ENCODE data around the gene TSPEAR.
"Not testable (repeated sequence)": the region's sequence is repeated elsewhere in the genome, so short reads cannot be mapped to it uniquely, and the experiment has no call there.

The TSPEAR gene

DNA sequence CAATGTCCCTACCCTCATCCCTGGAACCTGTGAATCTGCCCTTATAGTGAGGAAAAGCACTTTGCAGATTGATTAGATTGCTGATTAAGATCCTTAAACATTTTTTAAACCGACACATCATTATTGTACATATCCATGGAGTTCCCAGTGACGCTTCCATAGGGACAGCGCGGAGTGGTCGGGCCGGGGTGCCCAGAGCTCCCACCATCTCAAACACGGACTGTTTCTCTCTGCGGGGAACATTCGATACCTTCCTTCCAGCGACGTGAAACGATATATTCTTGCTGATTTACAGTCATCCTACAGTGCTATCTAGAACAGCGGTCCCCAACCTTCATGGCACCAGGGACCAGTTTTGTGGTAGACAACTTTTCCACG lies 10.4 kb downstream of the TSPEAR start:
- no peak for DNase-seq

DNA sequence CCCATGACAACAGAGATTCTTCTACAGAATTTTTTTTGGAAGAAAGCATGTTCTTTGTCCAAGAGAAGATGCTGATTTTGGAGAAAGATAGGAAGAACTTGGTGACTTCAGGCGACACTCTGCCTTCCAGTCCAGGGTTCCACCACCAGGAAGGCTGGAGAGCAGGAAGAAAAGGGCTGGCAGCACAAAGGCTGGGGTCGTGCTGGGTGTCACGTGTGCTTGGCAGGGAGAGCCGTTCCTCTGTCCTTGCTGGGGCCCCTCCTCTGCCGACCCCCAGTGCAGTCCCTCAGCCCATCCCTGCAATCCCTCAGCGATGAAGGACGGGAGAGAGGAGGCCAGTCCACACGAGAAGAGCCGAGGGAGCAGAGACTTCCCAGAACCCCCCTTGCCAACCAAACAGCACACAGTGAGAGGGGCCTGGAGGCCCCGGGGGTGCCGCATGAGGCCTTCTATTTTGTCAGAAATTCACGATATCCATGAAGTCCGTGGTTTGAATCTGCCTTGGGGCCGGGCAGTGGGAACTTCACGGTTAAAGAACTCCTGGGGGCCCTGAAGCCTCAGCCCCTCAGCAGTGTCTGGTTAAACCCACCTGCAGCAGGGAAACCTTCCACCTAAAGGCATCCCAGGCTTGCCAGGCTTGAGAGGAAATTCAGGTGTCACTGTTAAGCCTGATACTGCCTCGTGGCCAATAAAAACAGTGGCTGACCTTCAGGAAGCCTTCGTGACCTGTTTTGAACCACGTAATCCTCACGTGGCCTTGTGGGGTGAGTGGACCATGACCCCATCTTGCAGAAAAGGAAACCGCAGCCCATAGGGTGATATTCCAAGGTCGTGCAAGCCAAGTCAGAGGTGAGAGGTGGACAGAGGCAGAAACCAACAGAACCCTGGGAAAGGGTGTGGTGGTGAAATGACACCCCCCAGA lies 11.0 kb downstream of the TSPEAR start:
- no peak for DNase-seq

DNA sequence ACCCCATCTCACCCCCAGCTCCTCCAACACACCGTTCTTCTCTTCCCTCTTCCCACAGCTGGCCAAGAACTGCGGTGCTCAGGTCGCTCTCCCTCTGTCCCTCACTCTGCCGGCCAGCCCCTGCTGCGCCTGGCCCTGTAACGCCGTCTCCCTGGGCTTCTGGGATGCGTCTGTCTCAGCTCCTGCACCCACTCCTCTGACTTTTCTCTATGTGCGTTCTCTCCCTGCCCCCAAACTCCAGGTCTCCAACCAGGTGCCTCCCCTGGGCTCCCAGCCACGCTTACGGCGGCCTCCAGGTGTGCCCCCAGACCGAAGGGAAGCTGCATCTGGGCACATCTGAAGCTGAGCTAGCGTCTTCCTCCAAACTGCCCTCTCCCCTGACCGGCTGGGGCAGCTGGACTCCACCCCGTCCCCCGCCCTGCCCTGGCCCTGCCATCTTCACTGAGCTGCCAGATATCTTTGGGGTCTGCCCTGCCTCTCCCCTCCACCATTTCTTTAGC lies 11.8 kb downstream of the TSPEAR start:
- DNase-seq: no peak

DNA sequence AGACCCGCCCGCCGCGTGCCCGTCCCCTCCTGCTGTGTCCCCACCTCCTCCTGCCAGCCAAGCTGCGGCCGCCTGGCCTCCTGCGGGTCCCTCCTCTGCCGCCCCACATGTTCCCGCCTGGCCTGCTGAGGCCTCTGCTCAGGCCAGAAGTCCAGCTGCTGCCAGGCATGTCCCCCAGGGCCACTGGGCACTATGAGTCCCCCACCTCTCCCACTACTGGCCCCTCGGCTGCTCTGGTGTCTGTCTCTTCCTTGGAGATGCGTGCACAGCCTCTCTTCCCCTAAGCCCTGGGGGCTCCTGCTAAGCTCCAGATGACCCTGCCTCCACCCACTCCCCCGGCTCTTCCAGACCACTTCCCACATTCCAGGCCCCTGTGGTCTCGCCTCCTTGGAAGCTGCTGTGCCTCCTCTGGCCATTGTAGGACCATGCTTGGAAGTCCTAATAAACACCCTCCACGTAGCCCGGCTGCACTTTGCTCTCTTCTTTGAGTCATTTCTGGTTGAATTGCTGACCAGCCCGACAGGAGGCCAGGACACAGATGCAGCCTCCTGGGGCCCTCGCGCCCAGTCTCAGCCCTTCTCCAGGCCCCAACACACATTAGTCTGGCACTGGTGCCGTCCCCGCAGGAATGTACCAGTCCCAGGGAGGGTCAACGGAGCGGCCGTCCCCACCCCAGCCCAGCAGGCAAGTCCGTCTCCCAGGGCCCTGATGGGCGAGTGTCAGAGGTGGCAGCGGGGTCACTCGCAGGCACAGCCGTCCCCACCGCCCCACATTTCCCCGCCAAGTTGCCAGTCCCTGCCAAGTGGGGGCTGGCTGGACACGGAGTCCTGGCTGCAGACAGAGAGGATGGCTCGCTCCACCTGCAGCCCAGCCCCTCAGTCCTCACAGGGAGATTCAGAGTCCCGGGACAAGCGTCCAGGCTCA lies 13.3 kb downstream of the TSPEAR start:
- no peak for DNase-seq

DNA sequence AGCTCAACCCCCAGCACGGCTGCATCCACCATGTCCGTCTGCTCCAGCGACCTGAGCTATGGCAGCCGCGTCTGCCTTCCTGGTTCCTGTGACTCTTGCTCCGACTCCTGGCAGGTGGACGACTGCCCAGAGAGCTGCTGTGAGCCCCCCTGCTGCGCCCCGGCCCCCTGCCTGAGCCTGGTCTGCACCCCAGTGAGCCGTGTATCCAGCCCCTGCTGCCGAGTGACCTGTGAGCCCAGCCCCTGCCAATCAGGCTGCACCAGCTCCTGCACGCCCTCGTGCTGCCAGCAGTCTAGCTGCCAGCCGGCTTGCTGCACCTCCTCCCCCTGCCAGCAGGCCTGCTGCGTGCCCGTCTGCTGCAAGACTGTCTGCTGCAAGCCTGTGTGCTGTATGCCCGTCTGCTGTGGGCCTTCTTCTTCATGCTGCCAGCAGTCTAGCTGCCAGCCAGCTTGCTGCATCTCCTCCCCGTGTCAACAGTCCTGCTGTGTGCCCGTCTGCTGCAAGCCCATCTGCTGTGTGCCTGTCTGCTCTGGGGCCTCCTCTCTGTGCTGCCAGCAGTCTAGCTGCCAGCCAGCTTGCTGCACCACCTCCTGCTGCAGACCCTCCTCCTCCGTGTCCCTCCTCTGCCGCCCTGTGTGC lies 14.1 kb downstream of the TSPEAR start, which contains the start of gene KRTAP10-12:
Gene KRTAP10-12 (plus strand): TSS at position 1 of the 639 bp plus-strand sequence. CDS start 30 bp downstream, at position 31.
- DNase-seq: not testable (repeated sequence)

DNA sequence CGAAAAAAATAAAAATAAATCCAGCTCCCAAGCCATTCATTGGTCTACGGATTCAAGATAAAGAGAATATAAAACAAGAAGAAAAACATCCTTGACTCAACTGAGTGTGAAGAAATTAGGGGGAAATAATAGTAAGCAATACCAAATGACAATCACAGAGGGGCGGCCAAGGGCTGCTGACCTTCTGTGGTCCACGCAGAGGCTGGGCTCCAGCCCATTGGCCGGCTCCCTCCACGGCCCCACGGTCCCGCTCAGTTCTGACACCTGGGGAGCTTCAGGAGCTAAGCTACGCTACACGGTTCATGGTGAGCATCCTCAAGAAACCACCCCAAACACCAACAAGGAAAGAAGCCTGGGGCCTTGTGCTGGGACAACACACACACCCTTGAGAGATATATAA lies 14.8 kb downstream of the TSPEAR start:
- DNase-seq: no peak

DNA sequence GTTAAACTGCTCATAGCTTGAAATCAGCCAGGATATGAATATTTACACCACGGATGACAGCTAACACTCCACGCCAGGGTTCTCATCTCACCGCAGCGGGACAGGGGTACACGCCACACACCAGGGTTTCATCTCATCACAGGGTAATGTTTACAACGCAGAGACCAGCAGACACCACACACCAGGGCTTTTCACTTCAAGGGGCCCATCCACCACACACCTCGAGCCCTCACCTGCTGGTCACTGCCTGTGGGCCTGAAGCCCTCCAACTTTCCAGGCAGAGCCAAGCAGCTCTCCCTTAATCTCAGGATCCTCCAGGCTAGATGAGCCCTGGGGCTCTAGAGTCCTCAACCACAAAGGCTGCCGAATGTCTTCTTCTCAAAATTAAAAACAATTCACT lies 15.7 kb downstream of the TSPEAR start:
- no peak for DNase-seq

DNA sequence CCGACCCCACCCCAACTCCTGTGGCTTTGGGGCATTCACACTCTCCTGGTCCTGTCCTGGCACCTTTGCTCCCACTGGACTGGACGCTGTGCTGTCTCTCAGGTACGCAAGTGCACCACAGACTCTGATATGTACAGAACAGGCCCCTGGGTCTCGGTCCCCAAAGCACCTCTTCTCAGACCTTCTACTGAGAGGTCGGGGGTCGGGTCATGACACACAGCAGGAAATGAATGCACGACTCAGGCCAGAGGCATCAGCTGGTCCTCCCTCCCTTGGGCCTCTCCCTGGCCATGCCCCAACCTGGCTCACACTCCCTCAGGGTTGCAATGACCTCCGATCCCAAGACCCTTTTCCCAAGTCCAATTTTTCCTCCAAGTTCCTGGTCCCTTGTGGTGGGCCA lies 16.2 kb downstream of the TSPEAR start:
- no peak for DNase-seq

DNA sequence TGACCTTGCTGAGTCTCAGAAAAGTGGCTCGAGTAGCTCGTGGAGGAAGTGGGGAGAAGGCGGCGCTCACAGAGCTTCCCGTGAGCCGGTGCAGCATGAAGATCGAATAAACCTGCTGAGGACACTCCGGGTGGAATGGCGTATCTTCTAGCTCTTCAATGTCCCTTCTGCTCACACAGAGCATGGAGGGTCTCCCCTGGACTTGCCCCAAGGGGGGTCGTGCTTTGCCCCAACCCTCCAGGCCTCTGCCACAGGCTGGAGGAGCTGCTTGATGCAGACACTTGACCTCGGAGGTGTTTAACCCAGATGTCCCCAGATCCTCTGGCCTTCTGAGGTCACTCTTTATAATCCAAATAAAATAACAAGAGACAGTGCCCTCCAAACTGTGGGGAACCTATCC lies 16.6 kb downstream of the TSPEAR start:
- no peak for DNase-seq

DNA sequence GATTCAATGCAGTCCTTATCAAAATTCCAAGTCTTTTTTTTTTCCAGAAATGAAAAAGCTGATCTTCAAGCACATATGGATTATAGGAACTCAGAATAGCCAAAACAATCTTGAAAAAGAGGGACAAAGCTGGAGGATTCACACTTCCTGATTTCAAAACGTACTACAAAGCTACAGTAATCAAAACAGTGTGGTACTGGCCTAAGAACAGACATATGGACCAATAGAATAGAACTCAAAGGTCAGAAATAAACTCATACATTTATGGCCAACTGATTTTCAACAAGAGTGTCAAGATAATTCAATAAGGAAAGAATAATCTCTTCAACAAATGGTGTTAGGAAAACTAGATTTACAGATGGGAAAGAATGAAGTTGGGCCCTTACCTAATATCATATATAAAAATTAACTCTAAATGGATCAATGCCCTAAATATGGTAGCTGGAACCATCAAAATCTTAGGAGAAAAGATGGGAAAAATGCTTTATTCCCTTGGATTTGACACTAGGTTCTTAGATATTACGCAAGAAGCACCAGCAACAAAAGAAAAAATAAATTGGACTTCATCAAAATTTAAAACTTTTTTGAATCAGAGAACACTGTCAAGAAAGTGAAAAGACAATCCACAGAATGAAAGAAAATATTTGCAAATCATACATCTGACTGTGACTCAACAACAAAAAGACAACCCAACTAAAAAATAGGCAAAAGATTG lies 18.4 kb downstream of the TSPEAR start:
- DNase-seq: no peak

DNA sequence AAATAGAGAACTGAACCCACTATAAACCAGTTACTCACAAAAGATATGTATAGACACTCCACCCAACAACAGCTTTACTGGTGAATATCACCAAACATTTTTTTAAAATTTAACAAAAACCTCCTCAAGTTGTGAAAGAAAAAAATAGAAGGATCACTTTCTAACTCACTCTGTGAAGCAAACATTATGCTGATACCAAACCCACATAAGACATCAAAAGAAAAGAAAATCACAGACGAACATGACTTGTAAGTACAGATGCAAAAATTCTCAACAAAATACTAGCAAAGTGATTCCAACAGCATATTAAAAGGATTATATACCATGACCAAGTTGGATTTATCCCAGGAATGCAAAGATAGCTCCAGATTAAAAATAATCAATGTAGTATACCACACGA lies 19.7 kb downstream of the TSPEAR start:
- DNase-seq: no peak

DNA sequence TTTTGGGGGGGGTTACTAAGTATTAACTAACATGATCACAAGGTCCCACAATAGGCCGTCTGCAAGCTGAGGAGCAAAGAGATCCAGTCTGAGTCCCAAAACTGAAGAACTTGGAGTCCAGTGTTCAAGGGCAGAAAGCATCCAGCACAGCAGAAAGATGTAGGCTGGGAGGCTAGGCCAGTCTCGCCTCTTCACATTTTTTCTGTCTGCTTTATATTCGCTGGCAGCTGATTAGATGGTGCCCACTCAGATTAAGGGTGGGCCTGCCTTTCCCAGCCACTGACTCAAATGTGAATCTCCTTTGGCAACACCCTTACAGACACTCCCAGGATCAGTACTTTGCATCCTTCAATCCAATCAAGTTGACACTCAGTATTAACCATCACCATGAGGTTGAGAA lies 21.6 kb downstream of the TSPEAR start:
- not testable (repeated sequence) for DNase-seq

DNA sequence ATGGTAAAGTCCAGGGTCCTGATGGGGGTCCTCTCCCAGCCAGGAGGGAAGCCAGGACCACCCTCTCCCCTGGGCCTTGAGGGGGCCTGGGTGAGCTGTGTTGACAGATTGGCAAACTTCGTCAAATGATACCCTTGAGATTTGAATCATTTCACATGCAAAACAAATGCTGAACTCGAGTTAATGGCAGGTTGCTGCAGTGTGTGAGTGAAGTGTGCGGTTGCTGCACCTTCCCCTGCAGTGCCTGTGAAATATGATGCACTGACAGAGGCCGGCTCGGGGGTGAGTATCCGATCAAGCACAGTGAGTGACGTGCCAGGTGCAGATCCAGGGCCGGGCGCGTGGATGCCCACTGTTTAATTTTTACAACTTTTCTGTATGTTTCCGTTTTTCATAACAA lies 23.7 kb downstream of the TSPEAR start:
- no peak for DNase-seq

DNA sequence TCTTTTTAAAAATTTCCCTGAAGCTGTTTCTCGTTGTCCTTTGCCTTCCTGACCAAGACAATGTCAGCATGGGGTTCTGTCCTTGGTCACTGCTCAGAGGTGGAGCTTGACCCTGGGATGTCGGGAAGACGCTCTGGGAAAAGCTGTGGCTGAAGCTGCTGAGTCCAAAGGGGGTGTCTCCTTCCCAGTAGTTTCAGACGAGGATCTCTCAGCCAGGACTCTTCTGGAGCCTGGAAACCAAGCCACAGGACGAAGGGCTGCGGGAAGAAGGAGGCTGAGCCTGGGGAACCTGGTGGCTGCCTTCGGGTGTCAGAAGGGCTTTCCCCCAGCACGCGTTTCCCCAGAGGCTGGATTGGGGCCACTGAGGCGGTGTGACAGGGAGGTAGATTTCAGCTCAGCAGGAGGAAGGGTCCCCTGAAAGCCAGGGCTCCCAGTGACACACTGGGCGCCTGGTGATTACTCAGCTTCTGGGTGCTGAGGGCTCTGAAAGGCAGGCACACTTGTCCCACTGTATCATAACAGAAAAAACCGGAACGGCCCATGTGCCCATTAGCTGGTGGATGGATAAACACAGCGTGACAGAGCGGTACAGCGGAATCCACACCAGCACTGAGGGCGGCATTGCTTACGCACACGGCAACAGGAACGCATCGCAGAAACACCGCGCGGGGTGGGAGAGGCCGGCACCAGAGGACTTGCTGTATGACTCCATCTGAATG lies 24.4 kb downstream of the TSPEAR start:
- DNase-seq: no peak

DNA sequence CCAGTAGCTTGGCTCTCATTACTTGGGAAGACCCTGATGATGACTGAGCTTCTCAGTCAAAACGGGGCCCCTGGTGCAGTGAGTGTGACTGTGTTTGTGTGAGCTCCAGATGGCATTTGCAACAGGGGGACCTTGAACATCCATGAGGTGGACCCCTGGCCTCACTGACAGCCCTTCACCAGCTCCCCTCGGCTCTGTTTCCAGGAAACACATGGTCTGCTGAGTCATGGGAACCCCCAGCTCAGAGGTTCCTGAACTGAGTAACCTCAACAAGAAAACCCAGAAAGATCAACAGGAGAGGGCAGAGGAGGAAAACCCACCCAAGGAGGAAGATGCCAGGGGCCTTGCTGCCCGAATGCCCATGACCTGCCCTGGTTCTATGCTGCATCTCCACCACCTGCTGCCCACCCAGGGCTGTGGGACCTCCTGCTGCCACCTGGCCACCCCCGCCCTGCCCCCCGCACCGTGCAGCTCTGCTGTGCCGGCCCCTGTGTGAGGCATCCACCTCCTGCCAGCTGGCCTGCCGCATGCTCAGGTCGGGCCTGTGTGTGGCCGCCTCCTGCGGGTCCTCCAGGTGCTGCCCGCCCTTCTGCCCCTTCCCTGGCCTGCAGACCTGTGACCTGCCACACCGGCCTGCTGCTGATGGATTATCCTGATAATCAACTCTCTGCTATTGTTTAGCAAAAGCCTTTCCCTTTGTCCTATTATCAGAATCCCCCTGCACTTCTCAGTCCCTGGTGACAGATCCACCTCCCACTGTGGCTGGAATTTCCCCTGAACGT lies 25.2 kb downstream of the TSPEAR start:
- no peak for DNase-seq

DNA sequence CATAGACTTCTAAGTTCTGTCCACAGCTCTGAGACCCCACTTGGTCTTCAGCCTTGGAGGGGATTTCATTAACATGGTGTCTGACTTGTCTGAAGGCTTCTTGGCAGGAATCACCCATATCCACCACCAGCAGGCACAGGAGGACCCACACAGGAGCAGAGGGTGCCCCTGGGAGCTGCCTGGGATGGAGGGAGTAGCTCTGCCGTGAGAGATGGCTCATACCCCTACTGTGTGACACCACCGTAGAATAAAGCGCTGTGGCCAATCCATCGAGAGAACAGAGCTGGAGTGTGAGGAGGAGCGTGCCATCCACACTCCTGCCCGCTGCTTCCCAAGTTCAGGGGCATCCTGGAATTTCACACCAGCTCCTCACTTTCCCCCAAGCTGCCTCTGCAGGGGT lies 26.3 kb downstream of the TSPEAR start:
- not testable (repeated sequence) for DNase-seq

DNA sequence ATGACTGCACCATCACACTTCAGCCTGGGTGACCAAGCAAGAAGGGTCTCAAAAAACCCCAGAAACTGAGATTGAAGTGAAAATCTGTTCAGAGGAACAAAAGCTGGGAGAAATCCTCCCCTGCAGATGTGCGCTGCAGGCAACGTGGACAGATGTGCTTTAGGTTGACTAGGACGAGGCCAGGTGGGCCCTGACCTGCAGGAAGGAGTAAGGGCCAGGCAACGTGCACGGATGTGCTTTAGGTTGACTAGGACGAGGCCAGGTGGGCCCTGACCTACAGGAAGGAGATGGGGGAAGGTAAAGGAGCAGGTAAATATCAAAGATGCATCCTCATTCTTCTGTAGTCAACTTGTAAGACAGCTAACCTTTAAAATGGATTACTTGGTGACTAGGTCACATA lies 26.9 kb downstream of the TSPEAR start:
- no peak for DNase-seq

DNA sequence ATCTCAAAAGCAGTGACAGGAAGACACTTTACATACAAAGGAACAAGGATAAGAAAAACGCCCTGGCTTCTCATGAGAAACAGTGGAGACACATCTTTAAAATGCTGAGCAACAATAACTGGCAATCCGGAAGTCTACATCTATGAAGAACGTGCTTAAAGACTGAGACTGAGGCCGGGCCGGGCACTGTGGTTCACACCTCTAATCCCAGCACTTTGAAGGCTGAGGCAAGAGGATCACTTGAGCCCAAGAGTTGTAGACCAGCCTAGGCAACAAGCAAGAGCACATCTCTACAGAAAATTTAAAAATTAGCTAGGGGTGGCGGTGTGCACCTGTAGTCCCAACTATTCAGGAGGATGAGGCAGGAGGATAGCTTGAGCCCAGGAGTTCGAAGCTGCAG lies 27.3 kb downstream of the TSPEAR start:
- no peak for DNase-seq

DNA sequence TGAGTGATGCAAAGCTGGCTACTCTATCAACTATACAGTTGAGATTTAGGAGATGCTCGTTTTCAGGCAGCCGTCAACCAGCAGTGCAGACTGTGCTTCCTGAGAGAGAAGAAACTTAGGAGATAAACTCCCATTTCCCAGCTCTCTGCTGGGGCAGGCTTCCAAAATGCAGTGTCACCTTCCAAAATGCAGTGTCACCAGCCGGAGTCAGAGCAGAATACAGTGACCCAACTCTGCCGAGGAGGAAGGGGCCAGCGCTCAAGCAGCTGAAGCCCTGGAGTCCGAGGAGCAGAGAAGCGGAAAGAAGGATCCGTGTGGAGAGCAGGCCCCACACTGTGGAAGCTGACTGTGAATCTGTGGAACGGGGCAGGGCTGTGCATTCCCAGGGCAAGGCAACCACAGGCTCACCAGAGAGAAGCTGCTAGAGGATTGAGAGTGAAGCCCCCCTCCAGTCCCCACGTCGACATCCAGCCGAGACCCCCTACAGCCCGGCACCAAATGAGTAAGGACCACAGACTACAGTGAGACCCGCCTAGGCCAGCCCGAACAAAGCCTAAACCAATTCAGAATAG lies 28.7 kb downstream of the TSPEAR start:
- DNase-seq: no peak

DNA sequence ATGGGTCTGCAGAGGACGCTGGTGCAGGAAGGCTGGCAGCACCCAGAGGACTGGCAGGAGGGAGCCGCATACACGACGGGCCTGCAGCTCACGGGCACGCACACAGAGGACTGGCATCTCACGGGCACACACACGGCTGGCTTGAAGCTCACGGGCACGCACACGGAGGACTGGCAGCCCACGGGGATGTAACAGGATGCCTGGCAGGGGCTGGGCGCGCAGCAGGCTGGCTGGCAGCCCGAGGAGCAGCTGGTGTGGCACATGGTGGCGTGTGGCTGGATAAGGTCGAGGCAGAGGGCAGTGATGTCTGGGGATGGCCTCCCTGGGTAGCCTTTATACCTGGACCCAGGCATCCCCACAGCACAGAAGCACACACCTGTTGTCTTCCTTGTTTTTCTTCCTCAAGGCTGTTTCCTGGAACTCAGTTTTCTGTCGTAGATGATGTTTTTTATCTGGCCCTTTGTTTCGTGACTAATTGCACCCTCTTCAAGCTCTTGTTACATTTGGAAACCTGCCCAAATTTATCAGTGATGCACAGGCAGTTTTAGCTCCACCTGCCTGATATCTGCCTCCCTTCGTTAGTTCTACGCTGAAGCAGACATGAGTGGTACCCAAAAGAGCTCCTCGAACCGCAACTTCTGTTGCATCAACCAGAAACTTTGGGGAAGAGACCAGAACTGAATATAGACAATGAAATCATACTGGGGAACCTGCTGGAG lies 29.4 kb downstream of the TSPEAR start, which contains the start of gene KRTAP12-1:
Gene KRTAP12-1 (minus strand): TSS at position 303 of the 719 bp plus-strand sequence. CDS start 40 bp downstream, at position 263.
- peak; percentile 73 for DNase-seq
